Choroid plexus epithelial cell (primary cell): ENCODE data around the gene DLGAP1.

Experiments
- DNase-seq: peaks from one replicate; pipeline ENCODE4 v3.0.0-alpha.2; 2010; ENCODE audit warnings: low read depth
- H3K4me3 ChIP-seq: 2 replicates; pipeline ENCODE4 v1.5.1; 2011; ENCODE audit warnings: low read depth, mild to moderate bottlenecking, control low read depth, low read length, moderate library complexity
- TF ChIP-seq, protein P1 (sequence below): conservative IDR thresholded peaks from 2 replicates; pipeline ENCODE4 v1.5.1; 2011; ENCODE audit warnings: low read depth, mild to moderate bottlenecking, control low read depth, inconsistent platforms, low read length, moderate library complexity

DLGAP1 gene

DNA sequence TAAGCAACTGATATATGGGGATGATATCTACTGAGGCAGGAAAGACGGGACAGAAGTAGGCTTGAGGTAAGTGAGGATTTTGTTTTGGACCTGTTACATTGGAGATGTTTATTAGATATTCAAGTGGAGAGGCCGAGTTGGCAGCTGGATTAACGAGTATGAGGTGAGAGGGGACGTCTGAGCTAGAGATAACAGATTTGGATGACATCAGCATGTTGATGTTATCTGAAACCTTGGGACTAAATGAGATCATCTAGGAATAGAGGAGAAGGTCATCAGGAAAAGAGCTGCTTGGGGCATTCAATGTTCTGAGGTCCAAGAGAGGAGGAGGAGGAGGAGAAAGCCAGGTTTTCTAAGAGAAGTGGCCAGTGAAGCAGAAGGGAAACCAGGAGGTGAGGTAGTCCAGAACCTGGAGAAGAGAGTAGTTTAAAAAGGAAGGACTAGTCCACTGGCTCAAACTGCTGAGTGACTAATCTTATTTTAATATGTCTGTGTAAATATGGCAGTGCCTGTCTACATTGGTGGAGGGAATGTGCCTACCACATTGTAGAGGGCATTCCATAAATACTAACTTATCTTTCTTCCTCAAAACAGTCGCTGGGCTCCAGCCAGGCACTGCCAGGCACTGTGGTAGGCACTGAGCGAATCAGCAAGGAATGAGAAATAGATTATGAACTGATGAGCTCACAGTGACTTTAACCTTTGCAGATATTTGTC is 488.3 kb downstream of the DLGAP1 start:
- peak; percentile 11 for DNase-seq
- TF ChIP-seq, protein P1, sequence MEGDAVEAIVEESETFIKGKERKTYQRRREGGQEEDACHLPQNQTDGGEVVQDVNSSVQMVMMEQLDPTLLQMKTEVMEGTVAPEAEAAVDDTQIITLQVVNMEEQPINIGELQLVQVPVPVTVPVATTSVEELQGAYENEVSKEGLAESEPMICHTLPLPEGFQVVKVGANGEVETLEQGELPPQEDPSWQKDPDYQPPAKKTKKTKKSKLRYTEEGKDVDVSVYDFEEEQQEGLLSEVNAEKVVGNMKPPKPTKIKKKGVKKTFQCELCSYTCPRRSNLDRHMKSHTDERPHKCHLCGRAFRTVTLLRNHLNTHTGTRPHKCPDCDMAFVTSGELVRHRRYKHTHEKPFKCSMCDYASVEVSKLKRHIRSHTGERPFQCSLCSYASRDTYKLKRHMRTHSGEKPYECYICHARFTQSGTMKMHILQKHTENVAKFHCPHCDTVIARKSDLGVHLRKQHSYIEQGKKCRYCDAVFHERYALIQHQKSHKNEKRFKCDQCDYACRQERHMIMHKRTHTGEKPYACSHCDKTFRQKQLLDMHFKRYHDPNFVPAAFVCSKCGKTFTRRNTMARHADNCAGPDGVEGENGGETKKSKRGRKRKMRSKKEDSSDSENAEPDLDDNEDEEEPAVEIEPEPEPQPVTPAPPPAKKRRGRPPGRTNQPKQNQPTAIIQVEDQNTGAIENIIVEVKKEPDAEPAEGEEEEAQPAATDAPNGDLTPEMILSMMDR: no peak
- H3K4me3 ChIP-seq: no peak overlapping the region

DNA sequence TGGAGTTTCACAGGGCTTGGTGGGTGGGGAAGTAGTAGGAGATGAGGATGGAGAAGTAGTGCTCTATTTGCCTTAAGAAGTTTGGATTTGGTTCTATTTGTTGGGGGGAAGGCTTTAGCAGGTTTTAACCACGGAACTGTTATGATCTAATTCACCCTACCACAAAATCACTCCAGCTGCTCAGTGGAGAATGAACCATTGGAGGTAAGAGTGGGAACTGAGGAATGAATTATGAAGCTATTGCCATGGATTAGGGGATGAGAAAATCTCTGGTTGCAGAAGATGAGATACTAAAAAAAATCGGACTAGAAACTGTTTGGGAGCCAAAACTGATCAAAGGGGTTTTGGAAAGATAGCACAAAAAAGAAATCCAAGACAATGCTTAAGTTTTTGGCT is 488.9 kb downstream of the DLGAP1 start:
- no peak for DNase-seq
- TF ChIP-seq, protein P1: no peak
- H3K4me3 ChIP-seq: no peak overlapping the region

DNA sequence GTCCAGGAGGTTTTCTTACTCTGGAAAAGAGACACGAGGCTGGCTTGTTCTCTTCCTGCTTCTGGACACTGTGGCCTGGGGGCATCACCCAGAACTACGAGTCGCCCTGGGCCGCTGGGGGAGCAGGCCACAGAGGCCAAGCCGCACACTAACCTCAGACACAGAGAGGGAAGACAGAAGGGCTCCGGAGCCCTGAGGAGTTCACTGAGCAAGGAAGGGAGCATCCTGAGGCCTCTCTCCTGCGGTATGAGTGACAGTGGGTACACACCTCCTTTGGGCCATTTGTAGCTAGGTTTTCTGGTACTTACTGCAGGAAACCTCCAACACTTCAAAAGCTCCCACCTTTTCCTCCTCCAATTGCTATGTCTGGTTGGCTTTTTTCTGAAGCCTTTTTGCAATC is 494.1 kb downstream of the DLGAP1 start:
- TF ChIP-seq, protein P1: no peak
- H3K4me3 ChIP-seq: no peak overlapping the region
- no peak for DNase-seq

DNA sequence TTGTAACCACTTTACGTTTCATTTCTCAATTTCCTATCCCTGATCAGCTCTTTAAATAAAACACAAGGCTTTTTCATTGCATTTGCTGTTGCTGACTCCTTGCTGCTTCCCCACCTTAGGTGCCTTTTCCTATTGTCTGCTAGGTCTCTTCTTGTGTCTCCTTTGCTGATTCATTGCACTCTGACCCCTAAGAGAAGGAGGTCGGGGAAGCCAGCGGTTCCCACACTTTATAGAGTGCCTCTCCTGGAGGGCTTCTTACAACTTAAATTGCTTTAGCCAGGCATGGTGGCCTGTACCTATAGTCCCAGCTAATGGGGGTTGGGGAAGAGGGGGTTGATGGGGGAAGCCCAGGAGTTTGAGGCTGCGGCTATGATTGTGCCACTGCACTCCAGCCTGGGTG is 495.0 kb downstream of the DLGAP1 start:
- no peak for DNase-seq
- no peak overlapping the region for H3K4me3 ChIP-seq
- TF ChIP-seq, protein P1: no peak

DNA sequence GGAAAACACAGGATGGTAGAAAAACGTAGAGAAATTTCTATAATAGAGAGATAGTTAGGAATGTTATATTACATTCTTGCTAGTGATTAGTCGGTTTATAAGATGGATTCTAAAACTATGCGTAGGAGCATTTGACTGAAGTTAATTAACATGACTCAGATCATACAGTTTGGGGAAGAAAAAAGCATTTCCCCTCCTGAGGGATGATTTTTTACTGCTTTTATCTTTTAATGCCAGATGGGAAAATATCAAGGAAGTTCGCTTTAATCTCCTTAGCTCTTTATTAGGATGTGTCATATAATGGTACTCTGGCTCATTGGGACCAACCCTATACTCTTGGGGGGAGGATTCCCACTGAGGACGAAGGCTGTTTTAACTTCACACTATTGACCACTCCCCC is 503.1 kb downstream of the DLGAP1 start:
- H3K4me3 ChIP-seq: no peak overlapping the region
- TF ChIP-seq, protein P1: no peak

DNA sequence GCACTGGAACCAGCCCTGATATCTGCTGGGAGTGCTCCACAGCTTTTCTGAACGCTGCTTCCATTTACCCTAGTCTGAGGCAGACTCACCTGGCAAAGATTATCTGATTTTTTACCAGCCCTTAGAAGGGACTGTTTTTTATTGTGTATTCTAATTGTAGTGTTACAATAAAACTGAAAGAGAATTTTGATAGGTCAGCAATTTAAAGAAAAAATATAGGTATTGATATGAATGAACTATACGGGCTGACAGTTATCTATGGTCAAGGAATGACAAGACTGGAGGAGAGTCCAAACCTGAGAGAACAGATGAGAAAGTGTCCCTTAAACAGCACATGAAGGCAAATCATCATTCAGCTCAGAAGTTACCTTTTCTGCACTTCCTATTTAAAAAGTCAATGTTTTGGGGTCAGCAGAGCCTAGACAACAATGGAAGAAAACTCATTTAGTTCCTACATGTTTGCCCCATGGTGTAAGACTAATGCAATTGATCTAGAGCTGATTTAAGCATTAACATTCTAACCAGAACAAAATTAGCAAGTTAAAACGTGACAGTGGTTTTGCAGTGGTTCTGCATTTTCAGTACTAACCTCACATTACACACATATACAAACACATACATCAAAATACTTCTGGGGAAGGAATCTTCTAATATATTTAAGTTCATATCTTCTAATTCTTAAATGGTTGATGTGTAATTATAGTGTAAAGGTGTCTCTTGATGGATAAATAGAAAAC is 504.3 kb downstream of the DLGAP1 start:
- TF ChIP-seq, protein P1: no peak

More for the DNA sequence above, 503.1 kb downstream of the DLGAP1 start:
- no peak for DNase-seq

DNA sequence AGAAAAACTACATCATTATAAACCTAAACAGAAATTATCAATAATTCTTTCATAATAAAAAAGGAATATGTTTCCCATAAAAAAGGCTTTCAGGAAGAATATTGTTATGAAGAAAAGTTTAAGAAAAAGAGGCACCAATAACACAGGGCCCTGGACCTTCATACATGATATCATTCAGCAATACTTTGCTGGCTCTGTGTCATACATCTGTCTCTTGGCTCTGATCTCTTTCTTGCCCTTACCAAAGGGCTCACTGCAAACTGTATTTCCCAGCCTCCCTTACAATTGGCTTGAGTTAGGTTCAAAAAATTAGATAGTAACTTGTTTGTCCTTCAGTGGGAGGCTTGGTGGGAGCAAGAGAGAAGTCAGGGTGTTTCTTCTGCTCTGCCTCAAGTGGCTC is 506.1 kb downstream of the DLGAP1 start:
- DNase-seq: no peak
- H3K4me3 ChIP-seq: no peak overlapping the region
- TF ChIP-seq, protein P1: no peak

More for the DNA sequence above, 504.3 kb downstream of the DLGAP1 start:
- DNase-seq: no peak
- H3K4me3 ChIP-seq: no peak overlapping the region
